Neuron (in vitro differentiated cells): ENCODE results near the gene KAZN.
"Not testable (repeated sequence)": the region's sequence is repeated elsewhere in the genome, so short reads cannot be mapped to it uniquely, and the experiment has no call there.

ENCODE experiments used
- H2AFZ ChIP-seq: one replicate; pipeline ENCODE4 v1.6.1; 2013; ENCODE audit warnings: low read depth, mild to moderate bottlenecking, inconsistent platforms, low read length, moderate library complexity
- H3K27me3 ChIP-seq: one replicate; pipeline ENCODE4 v1.6.1; 2013; ENCODE audit warnings: low read length; ENCODE audit not compliant: insufficient read depth
- H3K36me3 ChIP-seq: one replicate; pipeline ENCODE4 v1.6.1; 2013; ENCODE audit warnings: low read length; ENCODE audit not compliant: insufficient read depth
- H3K4me1 ChIP-seq: one replicate; pipeline ENCODE4 v1.6.1; 2013; ENCODE audit warnings: low read length; ENCODE audit not compliant: insufficient read depth
- H3K4me3 ChIP-seq: 2 replicates; pipeline ENCODE4 v1.5.1; 2013; ENCODE audit warnings: mild to moderate bottlenecking, low read length, moderate library complexity
- H3K9me3 ChIP-seq: one replicate; pipeline ENCODE4 v1.6.1; 2013; ENCODE audit warnings: low read length

KAZN gene

DNA sequence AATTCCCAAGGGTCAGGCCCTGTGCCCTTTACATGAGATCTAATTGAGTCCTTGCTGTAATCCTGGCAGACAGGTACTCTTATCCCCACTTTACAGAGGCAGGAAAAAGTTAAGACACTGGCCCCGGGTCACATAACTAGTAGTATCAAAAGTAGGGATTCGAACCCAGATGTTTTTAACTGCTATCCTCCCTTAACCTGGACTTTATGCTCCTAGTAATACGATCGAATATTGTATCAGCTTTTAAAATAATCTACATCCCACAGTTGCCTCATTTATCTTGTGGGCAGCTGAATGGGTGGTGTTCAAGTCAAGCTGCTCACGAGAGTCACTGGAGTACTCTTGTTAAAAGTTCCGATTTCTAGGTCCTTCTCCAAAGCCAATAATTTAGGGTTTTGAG, 529.6 kb downstream of the KAZN start:
- Histone ChIP-seq H2AFZ (no peak overlapping the region), H3K4me3 (no peak overlapping the region), H3K36me3 (no peaks in the 10 kb centered on the region), H3K27me3 (no peaks in the 10 kb centered on the region), H3K4me1 (no peaks in the 10 kb centered on the region), H3K9me3 (peaks cover 5% of the 10 kb centered on the region)

- Histone ChIP-seq H3K36me3 (no peaks in the 10 kb centered on the region), H2AFZ (no peak overlapping the region), H3K4me1 (no peaks in the 10 kb centered on the region), H3K9me3 (peaks cover 5% of the 10 kb centered on the region), H3K4me3 (no peak overlapping the region), H3K27me3 (no peaks in the 10 kb centered on the region)
Measured at GRCh38 chr1:15128520-15129313, 530.2 kb downstream of the KAZN start.

- Histone ChIP-seq H3K27me3 (no peaks in the 10 kb centered on the region), H3K4me3 (no peak overlapping the region), H3K9me3 (peaks cover 5% of the 10 kb centered on the region), H3K4me1 (no peaks in the 10 kb centered on the region), H3K36me3 (no peaks in the 10 kb centered on the region), H2AFZ (no peak overlapping the region)
Measured at GRCh38 chr1:15129944-15130343, 531.5 kb downstream of the KAZN start.

DNA sequence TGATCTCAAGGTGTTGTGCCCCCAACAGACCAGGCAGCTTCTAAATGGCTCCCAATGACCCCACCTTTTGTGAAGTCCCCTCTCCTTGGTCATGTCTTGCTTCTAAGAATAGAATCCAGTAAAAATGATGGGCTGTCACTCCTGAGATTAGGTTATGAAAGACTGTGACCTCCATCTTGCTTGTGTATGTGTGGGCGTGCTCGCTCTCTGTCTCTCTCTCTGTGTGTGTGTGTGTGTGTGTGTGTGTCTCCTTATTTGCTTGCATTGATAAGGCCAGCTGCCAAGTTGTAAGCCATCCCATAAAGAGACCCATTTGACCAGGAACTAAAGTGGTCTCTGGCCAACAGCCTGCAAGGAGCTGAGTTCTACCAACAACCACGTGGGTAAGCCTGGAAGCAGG, 532.1 kb downstream of the KAZN start:
- no peak overlapping the region for H2AFZ ChIP-seq
- no peak overlapping the region for H3K4me3 ChIP-seq
- no peaks in the 10 kb centered on the region for H3K4me1 ChIP-seq
- H3K9me3 ChIP-seq, result peaks cover 5% of the 10 kb centered on the region
- no peaks in the 10 kb centered on the region for H3K27me3 ChIP-seq
- no peaks in the 10 kb centered on the region for H3K36me3 ChIP-seq

DNA sequence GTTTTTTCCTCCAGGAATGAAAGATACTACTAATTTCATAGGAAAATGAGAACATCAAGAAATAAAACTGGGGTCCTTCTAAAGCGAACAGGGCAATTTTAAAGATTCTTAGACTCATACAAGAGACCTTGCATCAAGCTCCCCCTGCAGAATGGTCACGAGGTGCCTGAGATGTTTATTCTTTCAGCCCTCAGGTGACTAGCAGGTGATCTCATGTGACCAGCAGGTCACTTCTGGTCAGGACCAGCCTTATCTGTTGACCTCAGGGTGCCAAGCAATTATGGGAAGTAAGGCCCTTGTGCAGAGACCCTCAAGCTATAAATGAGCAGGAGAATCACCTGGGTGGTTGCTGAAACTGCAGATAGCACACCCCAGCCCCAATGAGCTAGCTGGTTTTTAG, 534.5 kb downstream of the KAZN start:
- H3K4me1 ChIP-seq, result no peaks in the 10 kb centered on the region
- H3K9me3 ChIP-seq, result peaks cover 5% of the 10 kb centered on the region
- no peaks in the 10 kb centered on the region for H3K27me3 ChIP-seq

GRCh38 chr1:15134285-15134684, 535.8 kb downstream of the KAZN start:
- H3K36me3 ChIP-seq, result no peaks in the 10 kb centered on the region
- no peak overlapping the region for H3K4me3 ChIP-seq
- no peaks in the 10 kb centered on the region for H3K4me1 ChIP-seq
- H3K9me3 ChIP-seq, result peaks cover 5% of the 10 kb centered on the region
- H3K27me3 ChIP-seq, result no peaks in the 10 kb centered on the region
- no peak overlapping the region for H2AFZ ChIP-seq

More for the DNA sequence above, 534.5 kb downstream of the KAZN start:
- no peak overlapping the region for H2AFZ ChIP-seq
- H3K36me3 ChIP-seq, result no peaks in the 10 kb centered on the region
- no peak overlapping the region for H3K4me3 ChIP-seq

GRCh38 chr1:15135604-15136003, 537.1 kb downstream of the KAZN start:
- H3K4me3 ChIP-seq, H3K27me3 ChIP-seq, H3K9me3 ChIP-seq, H3K36me3 ChIP-seq, H2AFZ ChIP-seq: not testable (repeated sequence)
- peaks cover 10% of the 10 kb centered on the region for H3K4me1 ChIP-seq

- no peaks in the 10 kb centered on the region for H3K36me3 ChIP-seq
- no peaks in the 10 kb centered on the region for H3K27me3 ChIP-seq
- no peak overlapping the region for H3K4me3 ChIP-seq
- no peaks in the 10 kb centered on the region for H3K9me3 ChIP-seq
- H2AFZ ChIP-seq, result no peak overlapping the region
- peaks cover 10% of the 10 kb centered on the region for H3K4me1 ChIP-seq
Measured at GRCh38 chr1:15137809-15138208, 539.3 kb downstream of the KAZN start.

- Histone ChIP-seq H2AFZ (peak overlapping the region; percentile 4), H3K27me3 (no peaks in the 10 kb centered on the region), H3K4me1 (peaks cover 10% of the 10 kb centered on the region), H3K4me3 (peak overlapping the region; percentile 3), H3K9me3 (no peaks in the 10 kb centered on the region), H3K36me3 (no peaks in the 10 kb centered on the region)
Measured at GRCh38 chr1:15139654-15140350, 541.3 kb downstream of the KAZN start.

DNA sequence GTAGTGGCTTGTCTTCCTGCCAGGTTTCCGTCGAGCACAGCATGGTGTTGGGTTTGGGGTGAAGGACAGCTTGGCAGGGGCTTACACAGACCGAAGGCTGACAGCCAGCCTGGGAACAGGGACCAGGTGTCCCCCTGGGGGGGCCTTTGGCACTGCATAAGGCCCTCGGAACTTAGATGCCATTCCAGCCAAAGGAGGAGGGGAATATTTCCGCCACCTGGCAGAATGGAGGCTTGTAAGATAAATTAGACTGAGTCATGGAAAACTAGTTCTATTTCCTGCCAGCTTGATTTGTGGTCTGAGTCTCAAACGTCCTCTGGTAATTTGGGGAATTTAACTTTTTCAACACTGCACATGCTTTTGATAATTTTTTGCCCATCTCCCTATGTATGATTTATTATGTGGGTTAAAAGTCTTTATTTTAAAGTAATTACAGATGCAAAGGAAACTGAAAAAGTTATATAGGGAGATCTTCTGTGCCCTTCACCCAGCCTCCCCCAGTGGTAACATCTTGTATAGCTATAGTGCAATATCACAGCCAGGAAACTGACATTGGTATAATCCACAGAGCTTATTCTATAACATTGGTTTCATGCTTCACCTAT, 543.6 kb downstream of the KAZN start:
- no peak overlapping the region for H3K4me3 ChIP-seq
- no peaks in the 10 kb centered on the region for H3K9me3 ChIP-seq
- H2AFZ ChIP-seq, result no peak overlapping the region
- no peaks in the 10 kb centered on the region for H3K36me3 ChIP-seq
- peaks cover 3% of the 10 kb centered on the region for H3K27me3 ChIP-seq
- H3K4me1 ChIP-seq, result peaks cover 10% of the 10 kb centered on the region

GRCh38 chr1:15145327-15145726, 546.8 kb downstream of the KAZN start:
- Histone ChIP-seq H3K4me1 (peaks cover 2% of the 10 kb centered on the region), H3K9me3 (no peaks in the 10 kb centered on the region), H3K36me3 (no peaks in the 10 kb centered on the region), H3K4me3 (no peak overlapping the region), H3K27me3 (peaks cover 3% of the 10 kb centered on the region), H2AFZ (no peak overlapping the region)

DNA sequence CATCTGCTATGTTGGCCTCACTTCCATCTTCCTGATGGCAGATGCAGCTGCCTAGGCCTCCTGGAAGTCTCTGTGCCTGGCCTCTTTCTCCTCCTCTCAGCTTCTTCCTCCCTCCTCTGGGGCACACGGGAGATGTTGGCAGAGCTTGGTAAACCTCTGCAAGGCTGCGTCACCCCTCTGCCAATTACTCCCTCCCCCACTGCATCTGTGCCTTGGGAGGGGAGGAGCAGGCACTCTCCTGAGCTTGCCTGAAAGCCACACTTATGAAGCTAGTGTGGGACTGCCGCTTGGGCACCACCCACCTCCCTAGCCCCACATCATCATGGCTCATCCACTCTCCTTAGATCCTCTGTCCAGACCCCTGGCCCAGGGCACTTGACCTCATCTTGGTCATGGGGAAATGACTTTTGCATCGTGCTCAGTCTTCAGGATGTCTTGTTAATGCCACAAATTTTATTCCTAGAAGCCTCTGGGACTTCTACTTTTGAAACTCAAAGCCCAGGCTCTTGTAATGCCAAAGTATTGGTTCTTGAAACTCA, 547.7 kb downstream of the KAZN start:
- H2AFZ ChIP-seq, result no peak overlapping the region
- H3K27me3 ChIP-seq, result peaks cover 3% of the 10 kb centered on the region
- H3K4me3 ChIP-seq, result no peak overlapping the region
- H3K9me3 ChIP-seq, result no peaks in the 10 kb centered on the region
- no peaks in the 10 kb centered on the region for H3K36me3 ChIP-seq
- no peaks in the 10 kb centered on the region for H3K4me1 ChIP-seq

GRCh38 chr1:15146971-15147376, 548.5 kb downstream of the KAZN start:
- Histone ChIP-seq H3K27me3 (peaks cover 3% of the 10 kb centered on the region), H2AFZ (no peak overlapping the region), H3K36me3 (no peaks in the 10 kb centered on the region), H3K4me1 (peaks cover under 1% of the 10 kb centered on the region), H3K4me3 (no peak overlapping the region), H3K9me3 (no peaks in the 10 kb centered on the region)
